ENCODE measurements around the gene OXA1L.

The OXA1L gene

DNA sequence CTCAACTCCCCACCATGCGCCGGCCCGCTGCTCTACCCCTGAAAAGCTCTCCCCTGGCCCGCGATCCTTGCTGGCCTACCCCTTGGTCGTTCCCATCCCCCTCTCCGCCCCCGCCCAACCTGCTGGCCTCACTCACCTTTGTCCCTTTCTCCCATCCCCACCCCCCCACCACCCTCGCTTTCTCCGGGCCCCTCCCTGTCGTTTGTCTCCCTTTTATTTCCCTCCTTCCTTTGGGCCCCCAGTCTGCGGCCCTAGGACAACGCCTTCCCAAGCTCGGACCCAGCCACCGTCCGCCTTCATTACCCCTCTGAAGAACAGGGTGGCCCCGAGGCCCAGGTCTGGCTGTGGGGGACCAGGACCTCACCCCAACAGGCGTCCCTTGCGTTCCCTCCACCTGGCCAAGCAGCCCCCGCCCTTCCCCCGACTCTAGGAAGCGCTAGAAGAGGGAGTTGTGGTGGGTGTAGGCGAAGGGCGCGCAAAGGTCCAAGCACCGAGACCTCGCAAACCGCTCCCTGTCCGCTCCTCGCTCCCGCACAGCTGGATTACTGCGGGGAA, 55.6 kb downstream of the OXA1L start:
- no peak for FAIRE-seq
- TF ChIP-seq, protein P1, sequence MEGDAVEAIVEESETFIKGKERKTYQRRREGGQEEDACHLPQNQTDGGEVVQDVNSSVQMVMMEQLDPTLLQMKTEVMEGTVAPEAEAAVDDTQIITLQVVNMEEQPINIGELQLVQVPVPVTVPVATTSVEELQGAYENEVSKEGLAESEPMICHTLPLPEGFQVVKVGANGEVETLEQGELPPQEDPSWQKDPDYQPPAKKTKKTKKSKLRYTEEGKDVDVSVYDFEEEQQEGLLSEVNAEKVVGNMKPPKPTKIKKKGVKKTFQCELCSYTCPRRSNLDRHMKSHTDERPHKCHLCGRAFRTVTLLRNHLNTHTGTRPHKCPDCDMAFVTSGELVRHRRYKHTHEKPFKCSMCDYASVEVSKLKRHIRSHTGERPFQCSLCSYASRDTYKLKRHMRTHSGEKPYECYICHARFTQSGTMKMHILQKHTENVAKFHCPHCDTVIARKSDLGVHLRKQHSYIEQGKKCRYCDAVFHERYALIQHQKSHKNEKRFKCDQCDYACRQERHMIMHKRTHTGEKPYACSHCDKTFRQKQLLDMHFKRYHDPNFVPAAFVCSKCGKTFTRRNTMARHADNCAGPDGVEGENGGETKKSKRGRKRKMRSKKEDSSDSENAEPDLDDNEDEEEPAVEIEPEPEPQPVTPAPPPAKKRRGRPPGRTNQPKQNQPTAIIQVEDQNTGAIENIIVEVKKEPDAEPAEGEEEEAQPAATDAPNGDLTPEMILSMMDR (IDR thresholded peaks at IDR 0.05; ENCODE audit: insufficient read depth, missing control alignments), result no peak

More for the DNA sequence above, 55.6 kb downstream of the OXA1L start:
- DNase-seq (ENCODE audit: insufficient read length, low spot score), result no peak

All from D721Med (cell line).